ENCODE data around the gene BTBD2.

The BTBD2 gene

DNA sequence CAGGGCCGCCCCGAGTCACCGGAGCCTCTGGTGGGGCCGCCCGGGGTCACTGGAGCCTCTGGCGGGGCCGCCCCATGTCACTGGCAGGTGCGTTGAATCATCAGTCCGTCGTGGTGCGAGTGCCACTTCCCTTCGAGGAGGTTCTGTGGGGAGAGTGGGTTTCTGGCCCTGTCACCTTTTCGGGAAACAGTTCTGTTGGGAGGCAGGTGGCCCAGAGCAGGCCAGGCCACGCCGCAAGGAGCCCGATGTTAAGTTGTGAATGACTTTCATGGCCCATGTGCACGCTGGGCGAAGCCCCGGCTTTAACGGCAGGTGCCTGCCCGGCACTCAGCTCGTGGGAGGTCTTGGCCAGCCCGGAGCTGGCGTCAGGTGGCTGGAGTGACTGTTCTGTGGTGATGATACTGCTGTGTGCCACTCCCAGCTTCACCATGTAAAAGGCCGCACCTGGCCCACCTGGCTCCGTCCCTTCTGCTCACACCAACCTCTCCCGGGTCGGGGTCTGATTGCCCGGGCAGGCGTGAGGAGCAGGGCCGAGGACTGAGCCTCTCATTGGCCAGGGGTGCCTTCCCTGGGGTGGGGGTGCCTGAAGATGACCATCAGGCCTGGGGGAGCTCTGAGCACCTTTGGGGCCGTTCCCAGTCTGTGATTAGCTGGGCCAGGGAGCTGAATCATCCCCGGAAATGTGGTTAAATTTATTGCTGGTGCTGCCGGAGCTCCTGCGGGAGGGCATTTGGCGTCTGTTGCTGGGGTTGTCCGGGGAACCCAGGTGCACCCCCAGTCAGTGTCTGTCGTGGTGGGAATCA lies 45.3 kb downstream of the BTBD2 start:
- H3K27me3 ChIP-seq (ENCODE audit: control insufficient read depth, insufficient read depth, low read length) = no peaks in the 10 kb centered on the region
- no peak for DNase-seq (ENCODE audit: low read depth, low spot score)
- no CpG with 5 or more reads among the region's 38 CpGs for whole genome bisulfite sequencing (ENCODE audit: insufficient coverage, insufficient read length)
- H3K36me3 ChIP-seq (ENCODE audit: control insufficient read depth, insufficient read depth, low read length) = peaks cover 15% of the 10 kb centered on the region; the same call in 1 of the 2 replicates
- H3K9me3 ChIP-seq (ENCODE audit: control insufficient read depth, insufficient read depth, low read length) = no peaks in the 10 kb centered on the region
- H3K27ac ChIP-seq (ENCODE audit: low read length) = no peak overlapping the region
- no peaks in the 10 kb centered on the region for H3K4me1 ChIP-seq (ENCODE audit: control insufficient read depth, insufficient read depth, low read length)
- no peak overlapping the region for H3K4me3 ChIP-seq (ENCODE audit: low read length)

DNA sequence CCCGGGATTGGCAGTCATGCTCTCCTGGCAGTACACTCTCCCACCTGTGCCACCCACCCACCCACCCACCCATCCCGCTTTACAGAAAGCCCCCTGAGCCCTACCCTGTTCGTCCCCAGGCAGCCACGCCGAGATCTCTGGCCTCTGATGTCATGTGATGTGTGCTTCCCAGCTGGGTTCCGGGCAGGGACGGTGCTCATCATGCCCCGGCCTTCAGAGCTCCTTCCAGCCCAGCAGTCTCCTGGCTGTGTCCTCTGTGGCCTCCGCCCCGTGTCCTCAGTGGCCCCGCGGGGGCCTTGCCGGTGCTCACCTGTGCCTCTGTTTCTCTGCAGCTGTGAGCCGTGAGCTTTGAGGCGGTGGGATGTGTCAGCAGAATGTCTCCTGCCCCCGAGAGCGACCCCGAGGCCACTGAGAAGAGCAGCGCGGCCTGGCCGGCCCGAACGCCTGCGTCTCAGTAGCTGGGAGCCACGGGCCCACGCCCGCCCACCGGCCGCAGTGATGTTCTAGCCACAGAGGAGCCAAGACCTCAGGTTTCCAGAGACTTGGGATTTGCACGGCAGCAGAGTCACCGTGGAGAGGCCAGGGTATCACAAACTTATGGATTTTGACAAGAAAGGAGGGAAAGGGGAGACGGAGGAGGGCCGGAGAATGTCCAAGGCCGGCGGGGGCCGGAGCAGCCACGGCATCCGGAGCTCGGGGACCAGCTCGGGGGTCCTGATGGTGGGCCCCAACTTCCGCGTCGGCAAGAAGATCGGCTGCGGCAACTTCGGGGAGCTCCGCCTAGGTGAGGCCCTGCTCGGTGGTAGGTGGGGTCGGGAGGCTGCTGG lies 46.1 kb downstream of the BTBD2 start:
- Histone ChIP-seq H3K36me3 (ENCODE audit: control insufficient read depth, insufficient read depth, low read length) (peaks cover 9% of the 10 kb centered on the region; the same call in 1 of the 2 replicates), H3K27me3 (ENCODE audit: control insufficient read depth, insufficient read depth, low read length) (no peaks in the 10 kb centered on the region), H3K9me3 (ENCODE audit: control insufficient read depth, insufficient read depth, low read length) (no peaks in the 10 kb centered on the region), H3K4me1 (ENCODE audit: control insufficient read depth, insufficient read depth, low read length) (no peaks in the 10 kb centered on the region), H3K4me3 (ENCODE audit: low read length) (no peak overlapping the region), H3K27ac (ENCODE audit: low read length) (no peak overlapping the region)
- WGBS (ENCODE audit: insufficient coverage, insufficient read length) = no CpG with 5 or more reads among the region's 49 CpGs
- no peak for DNase-seq (ENCODE audit: low read depth, low spot score)

- Histone ChIP-seq H3K9me3 (ENCODE audit: control insufficient read depth, insufficient read depth, low read length) (no peaks in the 10 kb centered on the region), H3K4me3 (ENCODE audit: low read length) (no peak overlapping the region), H3K4me1 (ENCODE audit: control insufficient read depth, insufficient read depth, low read length) (no peaks in the 10 kb centered on the region), H3K27me3 (ENCODE audit: control insufficient read depth, insufficient read depth, low read length) (no peaks in the 10 kb centered on the region), H3K36me3 (ENCODE audit: control insufficient read depth, insufficient read depth, low read length) (peaks cover 8% of the 10 kb centered on the region; the same call in 1 of the 2 replicates), H3K27ac (ENCODE audit: low read length) (no peak overlapping the region)
- no peak for DNase-seq (ENCODE audit: low read depth, low spot score)
- no CpG with 5 or more reads among the region's 34 CpGs for WGBS (ENCODE audit: insufficient coverage, insufficient read length)
These were observed 47.0 kb downstream of the BTBD2 start for GRCh38 chr19:1968279-1969175.

- Histone ChIP-seq H3K9me3 (ENCODE audit: control insufficient read depth, insufficient read depth, low read length) (no peaks in the 10 kb centered on the region), H3K4me3 (ENCODE audit: low read length) (no peak overlapping the region), H3K27me3 (ENCODE audit: control insufficient read depth, insufficient read depth, low read length) (no peaks in the 10 kb centered on the region), H3K27ac (ENCODE audit: low read length) (no peak overlapping the region), H3K4me1 (ENCODE audit: control insufficient read depth, insufficient read depth, low read length) (no peaks in the 10 kb centered on the region), H3K36me3 (ENCODE audit: control insufficient read depth, insufficient read depth, low read length) (peaks cover 10% of the 10 kb centered on the region; the same call in 1 of the 2 replicates)
- WGBS (ENCODE audit: insufficient coverage, insufficient read length) = no CpG with 5 or more reads among the region's 26 CpGs
- no peak for DNase-seq (ENCODE audit: low read depth, low spot score)
These were observed 48.4 kb downstream of the BTBD2 start for GRCh38 chr19:1967087-1967608.

DNA sequence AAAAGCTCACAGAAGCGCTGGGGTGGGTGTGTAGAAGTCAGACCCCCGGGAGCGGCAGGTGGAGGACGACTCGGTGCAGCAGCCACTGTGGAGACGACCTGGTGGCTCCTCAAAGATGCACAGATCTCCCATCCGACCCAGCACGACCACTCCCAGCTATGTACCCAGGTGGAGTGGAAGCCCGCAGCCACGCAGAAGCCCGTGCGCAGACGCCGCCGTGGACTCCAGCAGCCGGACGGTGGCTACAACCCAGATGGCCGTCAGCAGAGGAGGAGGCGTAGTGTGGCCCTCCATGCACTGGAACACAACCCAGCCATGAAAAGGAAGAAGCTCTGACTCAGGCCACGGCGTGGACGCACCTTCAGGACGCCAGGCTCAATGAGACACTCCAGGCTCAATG lies 52.8 kb downstream of the BTBD2 start:
- WGBS (ENCODE audit: insufficient coverage, insufficient read length) = no CpG with 5 or more reads among the region's 23 CpGs
- Histone ChIP-seq H3K4me1 (ENCODE audit: control insufficient read depth, insufficient read depth, low read length) (no peaks in the 10 kb centered on the region; the same call in 1 of the 2 replicates), H3K9me3 (ENCODE audit: control insufficient read depth, insufficient read depth, low read length) (no peaks in the 10 kb centered on the region), H3K36me3 (ENCODE audit: control insufficient read depth, insufficient read depth, low read length) (peaks cover 2% of the 10 kb centered on the region; the same call in 1 of the 2 replicates), H3K4me3 (ENCODE audit: low read length) (no peak overlapping the region), H3K27me3 (ENCODE audit: control insufficient read depth, insufficient read depth, low read length) (no peaks in the 10 kb centered on the region), H3K27ac (ENCODE audit: low read length) (no peak overlapping the region)
- no peak for DNase-seq (ENCODE audit: low read depth, low spot score)

DNA sequence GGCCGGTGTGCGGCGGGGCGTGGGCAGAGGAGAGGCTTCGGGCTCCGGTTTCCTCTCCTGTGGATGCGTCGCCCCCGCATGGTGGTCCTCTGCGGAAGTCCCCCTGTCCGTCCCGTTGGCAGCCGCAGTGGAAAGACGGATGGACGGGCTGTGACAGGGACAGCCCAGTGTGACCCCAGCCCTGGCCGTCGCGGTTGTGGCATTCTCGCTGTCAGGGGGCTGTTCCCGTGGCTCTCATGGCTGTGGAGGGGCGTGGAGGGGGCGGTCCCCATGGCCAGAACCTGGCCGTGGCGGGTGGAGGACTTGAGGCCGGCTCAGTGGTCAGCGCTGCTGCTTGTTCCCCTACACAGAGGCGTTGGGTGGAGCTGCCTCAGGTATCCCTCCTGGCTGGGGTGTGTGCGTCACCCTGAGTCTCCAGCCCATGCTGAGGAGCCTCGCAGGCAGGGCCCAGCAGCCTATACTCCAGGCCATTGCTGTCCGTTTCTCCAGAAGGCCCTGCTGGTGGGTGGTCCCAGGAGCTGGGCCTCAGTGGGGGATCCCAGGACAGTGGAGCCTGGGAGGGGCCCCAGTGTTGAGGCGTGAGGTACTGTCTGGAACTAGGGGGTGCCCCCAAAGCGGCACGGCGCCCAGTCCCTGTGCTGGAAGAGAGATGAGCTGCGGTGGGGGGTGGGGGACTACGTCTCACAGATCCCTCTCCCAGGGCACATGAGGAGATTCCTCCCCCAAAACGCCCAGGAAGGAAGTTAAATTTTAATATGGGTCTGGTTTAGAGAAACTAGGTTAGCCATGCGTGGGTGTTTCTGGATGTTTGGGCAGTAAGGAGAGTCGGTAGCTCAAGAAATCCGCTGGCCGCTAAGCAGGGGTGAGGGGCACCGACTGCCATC lies 54.3 kb downstream of the BTBD2 start:
- H3K9me3 ChIP-seq (ENCODE audit: control insufficient read depth, insufficient read depth, low read length) = no peaks in the 10 kb centered on the region
- DNase-seq (ENCODE audit: low read depth, low spot score) = no peak
- no peak overlapping the region for H3K4me3 ChIP-seq (ENCODE audit: low read length)
- H3K36me3 ChIP-seq (ENCODE audit: control insufficient read depth, insufficient read depth, low read length) = peaks cover 2% of the 10 kb centered on the region; the same call in 1 of the 2 replicates
- H3K27ac ChIP-seq (ENCODE audit: low read length) = no peak overlapping the region
- no peaks in the 10 kb centered on the region; the same call in 1 of the 2 replicates for H3K4me1 ChIP-seq (ENCODE audit: control insufficient read depth, insufficient read depth, low read length)
- no peaks in the 10 kb centered on the region for H3K27me3 ChIP-seq (ENCODE audit: control insufficient read depth, insufficient read depth, low read length)
- no CpG with 5 or more reads among the region's 42 CpGs for WGBS (ENCODE audit: insufficient coverage, insufficient read length)

GRCh38 chr19:1959928-1960589 lies 55.5 kb downstream of the BTBD2 start:
- Histone ChIP-seq H3K36me3 (ENCODE audit: control insufficient read depth, insufficient read depth, low read length) (peaks cover 2% of the 10 kb centered on the region; the same call in 1 of the 2 replicates), H3K27me3 (ENCODE audit: control insufficient read depth, insufficient read depth, low read length) (no peaks in the 10 kb centered on the region), H3K4me1 (ENCODE audit: control insufficient read depth, insufficient read depth, low read length) (no peaks in the 10 kb centered on the region; the same call in 1 of the 2 replicates), H3K27ac (ENCODE audit: low read length) (no peak overlapping the region), H3K9me3 (ENCODE audit: control insufficient read depth, insufficient read depth, low read length) (no peaks in the 10 kb centered on the region), H3K4me3 (ENCODE audit: low read length) (no peak overlapping the region)
- WGBS (ENCODE audit: insufficient coverage, insufficient read length) = no CpG with 5 or more reads among the region's 32 CpGs
- no peak for DNase-seq (ENCODE audit: low read depth, low spot score)

- Histone ChIP-seq H3K36me3 (ENCODE audit: control insufficient read depth, insufficient read depth, low read length) (peaks cover under 1% of the 10 kb centered on the region; the same call in 1 of the 2 replicates), H3K9me3 (ENCODE audit: control insufficient read depth, insufficient read depth, low read length) (no peaks in the 10 kb centered on the region), H3K4me1 (ENCODE audit: control insufficient read depth, insufficient read depth, low read length) (no peaks in the 10 kb centered on the region; the same call in 1 of the 2 replicates), H3K27me3 (ENCODE audit: control insufficient read depth, insufficient read depth, low read length) (no peaks in the 10 kb centered on the region), H3K4me3 (ENCODE audit: low read length) (no peak overlapping the region), H3K27ac (ENCODE audit: low read length) (no peak overlapping the region)
- no peak for DNase-seq (ENCODE audit: low read depth, low spot score)
- no CpG with 5 or more reads among the region's 40 CpGs for WGBS (ENCODE audit: insufficient coverage, insufficient read length)
These were observed 57.8 kb downstream of the BTBD2 start for GRCh38 chr19:1957562-1958248.

Data from iPS DF 6.9 (cell line).